ENCODE results near the gene ZEB1.

DNA sequence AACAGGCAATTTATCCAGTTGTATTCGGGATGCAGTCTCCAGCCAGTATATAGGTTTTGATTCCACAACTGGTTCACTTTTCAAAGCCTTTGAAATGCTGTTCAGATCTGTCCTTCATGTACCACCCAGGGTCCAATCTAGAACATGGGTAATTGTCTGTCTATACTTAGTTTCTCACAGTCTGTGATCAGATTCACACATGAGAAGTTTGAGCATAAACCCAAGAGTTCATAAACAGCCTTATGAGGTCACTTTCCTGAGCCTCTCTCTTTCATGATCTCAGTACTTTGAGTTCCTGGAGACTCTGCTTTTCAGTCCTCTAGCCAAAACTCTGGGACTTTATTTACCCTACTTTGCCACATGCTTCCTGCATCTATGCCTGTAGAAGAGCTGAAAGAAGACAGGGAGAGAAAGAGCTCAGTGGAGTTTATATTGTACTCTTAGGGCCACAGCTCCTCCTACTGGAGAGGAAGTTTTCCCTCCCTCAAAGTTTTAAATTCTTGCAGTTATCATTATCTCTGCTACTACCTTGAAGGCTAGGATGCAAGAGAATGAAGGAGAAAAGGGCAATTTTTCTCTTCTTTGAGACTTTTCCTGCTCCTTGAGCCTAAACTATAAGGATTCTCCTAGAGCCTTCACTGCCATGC lies 172.0 kb downstream of the ZEB1 start:
- TF ChIP-seq, protein P1, sequence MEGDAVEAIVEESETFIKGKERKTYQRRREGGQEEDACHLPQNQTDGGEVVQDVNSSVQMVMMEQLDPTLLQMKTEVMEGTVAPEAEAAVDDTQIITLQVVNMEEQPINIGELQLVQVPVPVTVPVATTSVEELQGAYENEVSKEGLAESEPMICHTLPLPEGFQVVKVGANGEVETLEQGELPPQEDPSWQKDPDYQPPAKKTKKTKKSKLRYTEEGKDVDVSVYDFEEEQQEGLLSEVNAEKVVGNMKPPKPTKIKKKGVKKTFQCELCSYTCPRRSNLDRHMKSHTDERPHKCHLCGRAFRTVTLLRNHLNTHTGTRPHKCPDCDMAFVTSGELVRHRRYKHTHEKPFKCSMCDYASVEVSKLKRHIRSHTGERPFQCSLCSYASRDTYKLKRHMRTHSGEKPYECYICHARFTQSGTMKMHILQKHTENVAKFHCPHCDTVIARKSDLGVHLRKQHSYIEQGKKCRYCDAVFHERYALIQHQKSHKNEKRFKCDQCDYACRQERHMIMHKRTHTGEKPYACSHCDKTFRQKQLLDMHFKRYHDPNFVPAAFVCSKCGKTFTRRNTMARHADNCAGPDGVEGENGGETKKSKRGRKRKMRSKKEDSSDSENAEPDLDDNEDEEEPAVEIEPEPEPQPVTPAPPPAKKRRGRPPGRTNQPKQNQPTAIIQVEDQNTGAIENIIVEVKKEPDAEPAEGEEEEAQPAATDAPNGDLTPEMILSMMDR (IDR thresholded peaks at IDR 0.05; ENCODE audit: insufficient read depth, low read length, poor library complexity, severe bottlenecking) = peak; percentile 28
- TF ChIP-seq EZH2phosphoT487 (conservative IDR thresholded peaks at IDR 0.05; ENCODE audit: low read length) = no peak
